NCI-H2196 treated with DMSO at 0.1 percent for 48 hours (cell line): ENCODE results near the gene HSPA4L.

Experiments used
- DNase-seq: peaks from one replicate; lab custom pipeline; 2025; ENCODE audit not compliant: unreplicated experiment; lab: John Stamatoyannopoulos, UW

HSPA4L gene

GRCh38 chr4:127783026-127783769 is 1.1 kb downstream of the HSPA4L start:
- DNase-seq = no peak

- no peak for DNase-seq
Observed at GRCh38 chr4:127783955-127784770, 2.0 kb downstream of the HSPA4L start.

GRCh38 chr4:127788517-127788916 is 6.4 kb downstream of the HSPA4L start:
- no peak for DNase-seq

- no peak for DNase-seq
Observed at GRCh38 chr4:127791391-127791790, 9.3 kb downstream of the HSPA4L start.

GRCh38 chr4:127793528-127793927 is 11.4 kb downstream of the HSPA4L start:
- no peak for DNase-seq

- DNase-seq = no peak
Observed at GRCh38 chr4:127799711-127800110, 17.6 kb downstream of the HSPA4L start.

- no peak for DNase-seq
Observed at GRCh38 chr4:127809173-127809800, 27.2 kb downstream of the HSPA4L start.

GRCh38 chr4:127810551-127810950 is 28.4 kb downstream of the HSPA4L start:
- DNase-seq = no peak

GRCh38 chr4:127822430-127822829 is 40.3 kb downstream of the HSPA4L start:
- no peak for DNase-seq

- DNase-seq = no peak
Observed at GRCh38 chr4:127828121-127828520, 46.0 kb downstream of the HSPA4L start.

GRCh38 chr4:127829014-127829413 is 46.9 kb downstream of the HSPA4L start:
- DNase-seq = no peak

GRCh38 chr4:127832585-127832984 is 50.5 kb downstream of the HSPA4L start:
- DNase-seq = no peak

- DNase-seq = no peak
Observed at GRCh38 chr4:127843704-127844600, 61.8 kb downstream of the HSPA4L start.

- no peak for DNase-seq
Observed at GRCh38 chr4:127844601-127845116, 62.5 kb downstream of the HSPA4L start.

- DNase-seq = no peak
Observed at GRCh38 chr4:127846061-127846460, 63.9 kb downstream of the HSPA4L start.

GRCh38 chr4:127846765-127847164 is 64.6 kb downstream of the HSPA4L start:
- DNase-seq = no peak

- DNase-seq = no peak
Observed at GRCh38 chr4:127849505-127850234, 67.5 kb downstream of the HSPA4L start.

GRCh38 chr4:127852661-127853060 is 70.5 kb downstream of the HSPA4L start:
- no peak for DNase-seq

- DNase-seq = no peak
Observed at GRCh38 chr4:127856196-127856812, 74.2 kb downstream of the HSPA4L start.
